Effector CD8-positive, alpha-beta T cell (primary cell): ENCODE measurements around the gene NRSN2.

ENCODE experiments used
- DNase-seq: peaks from one replicate; lab custom pipeline; 2025; lab: John Stamatoyannopoulos, UW

The NRSN2 gene

DNA sequence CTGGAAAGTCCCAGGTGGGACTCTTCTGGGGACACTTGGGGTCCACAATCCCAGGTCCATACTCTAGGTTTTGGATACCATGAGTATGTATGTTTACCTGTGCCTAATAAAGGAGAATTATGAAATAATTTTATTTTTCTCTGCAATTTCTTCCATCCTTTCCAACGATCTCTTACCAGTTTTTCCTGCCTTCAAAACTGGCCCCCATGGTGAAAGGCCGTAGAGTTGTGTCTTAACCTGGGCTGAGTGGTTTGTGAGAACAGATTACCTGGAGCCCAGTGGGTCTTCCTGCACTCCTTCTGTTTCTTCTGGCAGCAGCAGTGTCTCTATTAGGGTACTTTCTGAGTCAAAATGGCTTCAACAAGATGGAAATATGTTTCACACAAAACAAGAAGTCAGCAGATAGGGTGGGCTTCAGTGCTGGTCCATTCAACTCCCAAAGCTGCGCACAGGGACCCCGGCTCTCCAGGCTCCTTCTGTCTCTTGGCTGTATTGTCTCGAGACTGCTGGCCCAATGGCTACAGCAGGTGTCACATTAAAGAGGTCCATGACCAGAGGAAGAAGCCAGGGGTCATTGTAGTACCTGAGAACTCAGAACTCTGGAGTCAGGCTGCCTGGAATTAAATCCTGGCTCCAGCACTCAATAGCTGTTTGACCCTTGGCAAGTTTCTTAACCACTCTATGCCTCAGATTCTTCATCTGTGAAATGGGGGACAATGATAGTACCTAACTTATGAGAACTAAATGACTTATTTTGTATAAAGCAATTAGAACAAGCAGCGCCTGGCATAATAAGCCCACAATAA, 50.7 kb downstream of the NRSN2 start:
- DNase-seq = no peak

GRCh38 chr20:399182-399707, 52.3 kb downstream of the NRSN2 start:
- no peak for DNase-seq

GRCh38 chr20:400128-400453, 53.2 kb downstream of the NRSN2 start:
- DNase-seq = no peak

DNA sequence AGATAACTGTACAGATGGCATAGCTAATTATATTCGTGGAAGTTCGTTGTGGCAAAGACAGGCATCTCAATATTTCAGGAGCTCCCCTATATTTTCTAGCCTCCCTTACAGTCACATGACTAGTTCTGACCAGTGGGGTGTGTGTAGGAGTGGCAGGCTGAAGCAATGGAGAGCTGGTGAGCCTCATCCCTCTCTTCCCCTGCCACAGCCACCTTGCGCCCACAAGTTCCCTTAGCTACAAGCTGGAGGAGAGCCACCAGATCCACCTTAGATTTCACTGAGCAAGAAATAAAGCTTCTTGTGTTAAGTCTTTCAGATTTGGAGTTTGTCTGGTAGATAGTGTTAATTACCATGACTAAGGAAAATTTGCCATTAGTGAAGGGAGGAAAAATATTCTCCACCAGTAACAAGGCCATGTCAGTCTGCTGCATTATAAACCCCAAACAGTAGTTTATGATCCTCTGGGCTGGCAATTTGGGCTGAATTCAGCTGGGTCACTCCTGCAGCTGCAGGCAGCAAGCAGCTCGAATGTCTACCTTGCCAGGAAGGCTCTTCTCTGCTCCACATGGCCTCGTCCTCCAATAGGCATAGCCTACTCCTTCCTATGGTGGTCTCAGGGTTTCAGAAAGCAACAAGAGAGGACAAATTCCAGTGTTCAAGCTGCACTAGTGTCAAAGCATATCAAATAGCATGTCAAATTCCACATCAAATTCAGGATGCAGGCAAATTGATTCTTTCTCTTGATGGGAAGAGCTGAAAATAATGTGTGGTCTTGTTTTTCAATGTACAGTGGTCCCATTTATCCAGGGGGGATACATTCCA, 53.8 kb downstream of the NRSN2 start:
- DNase-seq = no peak

GRCh38 chr20:401682-402495, 55.0 kb downstream of the NRSN2 start:
- no peak for DNase-seq

DNA sequence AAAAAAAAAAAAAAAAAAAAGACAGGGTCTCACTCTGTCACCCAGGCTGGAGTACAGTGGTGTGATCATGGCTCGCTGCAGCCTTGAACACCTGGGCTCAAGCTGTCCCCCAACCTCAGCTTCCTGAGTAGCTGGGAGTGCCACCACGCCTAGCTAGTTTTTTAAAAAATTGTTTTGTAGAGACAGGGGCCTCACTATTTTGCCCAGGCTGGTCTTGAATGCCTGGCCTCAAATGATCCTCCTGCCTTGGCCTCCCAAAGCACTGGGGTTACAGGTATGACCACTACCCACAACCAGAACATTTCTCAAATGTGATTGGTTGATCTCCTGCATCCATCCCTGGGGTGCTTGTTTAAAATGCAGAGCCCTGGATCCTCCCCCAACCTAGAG, 55.6 kb downstream of the NRSN2 start:
- DNase-seq = no peak

- no peak for DNase-seq
Observed at GRCh38 chr20:402898-403581, 56.1 kb downstream of the NRSN2 start.

DNA sequence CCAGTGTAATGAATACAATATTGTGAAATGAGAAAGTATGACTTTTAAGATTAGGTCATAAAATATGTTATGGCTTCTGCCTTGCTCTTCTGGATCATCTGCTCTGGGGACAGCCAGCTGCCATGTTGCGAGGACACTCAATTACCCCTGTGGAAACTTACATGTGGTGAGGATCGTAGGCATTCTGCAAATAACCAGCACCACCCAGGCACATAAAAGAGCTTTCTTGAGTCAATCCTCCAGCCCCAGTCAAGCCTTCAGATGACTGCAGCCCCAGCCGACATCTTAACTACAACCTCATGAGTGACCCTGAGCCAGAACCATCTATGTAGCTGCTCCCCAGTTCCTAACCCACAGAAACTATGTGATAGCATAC, 56.7 kb downstream of the NRSN2 start:
- no peak for DNase-seq

DNA sequence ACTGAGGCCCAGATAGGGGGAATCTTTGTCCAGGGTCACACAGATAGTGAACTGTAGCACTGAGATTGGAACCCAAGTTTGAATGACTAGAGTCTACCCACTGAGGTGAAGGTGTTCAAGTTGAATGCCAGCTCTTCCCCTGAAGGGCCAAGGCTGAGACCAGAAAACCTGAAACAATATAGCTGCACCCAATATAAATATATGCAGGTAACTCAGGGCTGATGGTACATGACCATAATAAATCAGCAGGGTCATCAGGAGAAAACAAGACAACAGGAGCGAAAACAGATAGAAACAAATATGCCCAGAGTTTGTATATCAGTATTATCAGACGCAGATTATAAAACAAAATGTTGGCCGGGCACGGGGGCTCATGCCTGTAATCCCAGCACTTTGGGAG, 57.2 kb downstream of the NRSN2 start:
- DNase-seq = no peak
